Smooth muscle cell (in vitro differentiated cells): ENCODE data around the gene ADGRV1. TPM values are rescaled to one million over a fixed set of nuclear protein-coding genes. Genes with fewer than 3 reads are reported as not detected.

Experiments
- DNase-seq: peaks from one replicate; lab custom pipeline; 2025; ENCODE audit not compliant: unreplicated experiment; lab: John Stamatoyannopoulos, UW
- H2AFZ ChIP-seq: fragments of 200-600 bp; sonication (generic); 2 replicates; pipeline ENCODE4 v1.6.0; 2016; ENCODE audit warnings: antibody characterized with exemption, low read depth, mild to moderate bottlenecking
- H3F3A ChIP-seq: fragments of 200-600 bp; sonication (generic); 2 replicates; pipeline ENCODE4 v1.6.0; 2017; ENCODE audit warnings: antibody characterized with exemption, low read depth
- H3K27ac ChIP-seq: fragments of 200-600 bp; sonication (generic); 2 replicates; pipeline ENCODE4 v1.5.1; 2016; ENCODE audit warnings: low read depth, mild to moderate bottlenecking
- H3K27me3 ChIP-seq: fragments of 200-600 bp; sonication (generic); 2 replicates; pipeline ENCODE4 v1.6.1; 2016; ENCODE audit warnings: low read depth, mild to moderate bottlenecking
- H3K36me3 ChIP-seq: fragments of 200-600 bp; sonication (generic); 2 replicates; pipeline ENCODE4 v1.5.1; 2016; ENCODE audit warnings: low read depth
- H3K4me1 ChIP-seq: fragments of 200-600 bp; sonication (generic); 2 replicates; pipeline ENCODE4 v1.5.1; 2016; ENCODE audit warnings: low read depth
- H3K4me2 ChIP-seq: fragments of 200-600 bp; sonication (generic); 2 replicates; pipeline ENCODE4 v1.6.0; 2016; ENCODE audit warnings: mild to moderate bottlenecking
- H3K4me3 ChIP-seq: fragments of 200-600 bp; sonication (generic); 2 replicates; pipeline ENCODE4 v1.5.1; 2016; ENCODE audit warnings: mild to moderate bottlenecking
- H3K79me2 ChIP-seq: fragments of 200-600 bp; sonication (generic); 2 replicates; pipeline ENCODE4 v1.6.0; 2016; ENCODE audit warnings: low read depth, mild to moderate bottlenecking
- H3K9ac ChIP-seq: fragments of 200-600 bp; sonication (generic); 2 replicates; pipeline ENCODE4 v1.6.0; 2016; ENCODE audit warnings: low read depth
- H3K9me3 ChIP-seq: fragments of 200-600 bp; sonication (generic); replicated peaks from 2 replicates; pipeline ENCODE4 v1.5.1; 2016; ENCODE audit warnings: low read depth
- H4K20me1 ChIP-seq: fragments of 200-600 bp; sonication (generic); 2 replicates; pipeline ENCODE4 v1.6.0; 2016; ENCODE audit warnings: low read depth
- WGBS: methylation state at CpG from one replicate; pipeline ENCODE4 v1.1.7; 2016; ENCODE audit warnings: low lambda C conversion rate; 5-methylcytosine and 5-hydroxymethylcytosine counted together
- polyA plus RNA-seq: library from polyadenylated mRNA; unstranded; fragments of >200 nt; fragmentation: Nextera tagmentation; extraction: Ambion mirVana; gene quantifications from 2 replicates; pipeline ENCODE4 v1.2.1, GENCODE V29; 2016
- total RNA-seq: library from RNA; depleted of rRNA; stranded (reverse); fragments of >200 nt; gene quantifications from 2 replicates; pipeline ENCODE4 v1.2.3, GENCODE V29; 2014
- TF ChIP-seq, protein P1 (sequence below): fragments of 200-600 bp; sonication (generic); IDR thresholded peaks from 2 replicates; pipeline ENCODE4 v1.5.1; 2017; ENCODE audit warnings: borderline replicate concordance, mild to moderate bottlenecking, antibody characterized with exemption; ENCODE audit not compliant: insufficient read depth, poor library complexity, severe bottlenecking

Gene ADGRV1
- total and polyA plus RNA-seq, 2 experiments from 2014 or later = 16.8 to 17.7 TPM

DNA sequence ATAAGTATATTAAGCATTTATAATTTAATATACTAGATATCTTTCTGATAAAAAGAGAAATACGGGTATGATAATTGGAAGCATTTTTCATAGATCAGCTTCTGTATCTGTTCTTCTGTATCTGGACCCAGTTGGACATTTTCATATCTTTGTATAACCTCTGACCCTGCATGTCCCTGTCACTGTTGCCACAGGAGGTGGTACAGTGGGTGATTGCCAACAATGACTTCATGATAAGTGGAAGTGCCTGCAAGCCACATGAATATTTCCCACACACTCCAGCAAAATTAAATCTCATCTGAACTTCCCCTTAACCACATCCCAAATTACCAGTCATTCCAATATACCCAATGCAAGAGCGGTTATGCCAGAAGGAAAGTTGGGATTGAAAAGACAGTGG lies 448.1 kb downstream of the ADGRV1 start:
- no peaks in the 10 kb centered on the region for H3K9me3 ChIP-seq
- H3K27ac ChIP-seq = no peak overlapping the region
- H3K79me2 ChIP-seq = peaks cover 4% of the 10 kb centered on the region
- H3K4me3 ChIP-seq = no peak overlapping the region
- TF ChIP-seq, protein P1, sequence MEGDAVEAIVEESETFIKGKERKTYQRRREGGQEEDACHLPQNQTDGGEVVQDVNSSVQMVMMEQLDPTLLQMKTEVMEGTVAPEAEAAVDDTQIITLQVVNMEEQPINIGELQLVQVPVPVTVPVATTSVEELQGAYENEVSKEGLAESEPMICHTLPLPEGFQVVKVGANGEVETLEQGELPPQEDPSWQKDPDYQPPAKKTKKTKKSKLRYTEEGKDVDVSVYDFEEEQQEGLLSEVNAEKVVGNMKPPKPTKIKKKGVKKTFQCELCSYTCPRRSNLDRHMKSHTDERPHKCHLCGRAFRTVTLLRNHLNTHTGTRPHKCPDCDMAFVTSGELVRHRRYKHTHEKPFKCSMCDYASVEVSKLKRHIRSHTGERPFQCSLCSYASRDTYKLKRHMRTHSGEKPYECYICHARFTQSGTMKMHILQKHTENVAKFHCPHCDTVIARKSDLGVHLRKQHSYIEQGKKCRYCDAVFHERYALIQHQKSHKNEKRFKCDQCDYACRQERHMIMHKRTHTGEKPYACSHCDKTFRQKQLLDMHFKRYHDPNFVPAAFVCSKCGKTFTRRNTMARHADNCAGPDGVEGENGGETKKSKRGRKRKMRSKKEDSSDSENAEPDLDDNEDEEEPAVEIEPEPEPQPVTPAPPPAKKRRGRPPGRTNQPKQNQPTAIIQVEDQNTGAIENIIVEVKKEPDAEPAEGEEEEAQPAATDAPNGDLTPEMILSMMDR = no peak
- no peaks in the 10 kb centered on the region for H3K27me3 ChIP-seq
- DNase-seq = no peak
- no peak overlapping the region for H3K4me2 ChIP-seq
- no peak overlapping the region for H2AFZ ChIP-seq
- no peaks in the 10 kb centered on the region for H3K4me1 ChIP-seq
- H3K9ac ChIP-seq = no peak overlapping the region
- H3F3A ChIP-seq = no peaks in the 10 kb centered on the region
- no peaks in the 10 kb centered on the region for H3K36me3 ChIP-seq
- H4K20me1 ChIP-seq = no peaks in the 10 kb centered on the region
- WGBS = 97% methylated on average over 2 of the region's 2 CpGs

DNA sequence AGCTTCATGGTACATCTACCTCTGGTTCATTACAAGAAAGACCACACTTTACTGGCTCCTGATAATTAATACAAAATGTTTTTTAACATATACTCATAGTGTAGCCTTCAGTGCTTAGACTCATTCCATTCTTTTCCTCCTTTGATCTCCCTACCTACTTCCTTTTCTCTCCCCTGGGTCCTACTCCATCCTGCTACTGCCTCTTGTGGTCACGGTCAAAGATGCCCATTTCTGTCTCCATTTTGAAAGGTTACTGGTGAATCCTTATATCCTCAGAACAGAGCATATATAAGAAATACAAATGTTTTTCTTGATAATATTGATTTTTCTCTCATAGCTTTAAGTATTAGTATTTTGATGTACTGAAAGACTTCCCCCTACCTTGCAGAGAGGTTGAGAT lies 448.7 kb downstream of the ADGRV1 start:
- Histone ChIP-seq H3K9me3 (no peaks in the 10 kb centered on the region), H3F3A (no peaks in the 10 kb centered on the region), H3K79me2 (peaks cover 4% of the 10 kb centered on the region), H3K9ac (no peak overlapping the region), H4K20me1 (no peaks in the 10 kb centered on the region), H3K4me2 (no peak overlapping the region), H3K36me3 (no peaks in the 10 kb centered on the region), H3K4me1 (no peaks in the 10 kb centered on the region), H3K27ac (no peak overlapping the region), H3K27me3 (no peaks in the 10 kb centered on the region), H2AFZ (no peak overlapping the region), H3K4me3 (no peak overlapping the region)
- DNase-seq = no peak
- 97% methylated on average over 1 of the region's 1 CpG for WGBS
- TF ChIP-seq, protein P1 = no peak

DNA sequence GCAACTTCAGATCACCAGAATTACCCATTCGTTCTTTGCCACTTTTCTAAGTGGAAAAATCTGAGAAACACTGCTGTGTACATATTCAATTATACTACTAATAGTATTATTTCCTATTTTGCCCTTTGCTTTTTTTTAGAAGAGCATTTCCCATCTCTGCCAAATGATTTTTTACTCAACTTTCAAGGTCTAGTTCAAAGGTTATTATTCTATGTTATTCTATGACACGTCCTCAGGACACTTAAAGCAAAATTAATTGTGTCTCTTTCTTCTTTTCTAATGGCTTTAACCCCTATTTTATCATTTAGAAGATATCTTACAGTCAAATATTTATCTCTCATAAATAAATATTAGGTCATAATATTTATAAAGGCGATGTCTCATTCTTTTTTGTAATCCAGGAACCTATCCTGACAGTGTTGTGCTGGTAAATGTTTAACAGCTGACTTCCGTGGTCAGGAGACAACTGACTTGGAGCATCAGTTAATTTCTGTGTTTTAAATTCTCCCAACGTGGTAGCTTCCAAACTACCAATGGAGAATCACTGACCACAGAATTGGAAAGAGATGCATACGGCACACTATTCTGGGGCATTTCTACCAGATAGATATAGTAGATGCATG lies 449.3 kb downstream of the ADGRV1 start:
- Histone ChIP-seq H3K4me3 (no peak overlapping the region), H3K4me2 (no peak overlapping the region), H3K27me3 (no peaks in the 10 kb centered on the region), H4K20me1 (no peaks in the 10 kb centered on the region), H3K9ac (no peak overlapping the region), H2AFZ (no peak overlapping the region), H3K4me1 (no peaks in the 10 kb centered on the region), H3K36me3 (no peaks in the 10 kb centered on the region), H3K27ac (no peak overlapping the region), H3F3A (no peaks in the 10 kb centered on the region), H3K9me3 (no peaks in the 10 kb centered on the region), H3K79me2 (peaks cover under 1% of the 10 kb centered on the region)
- DNase-seq = no peak
- WGBS = 94% methylated on average over 6 of the region's 6 CpGs
- TF ChIP-seq, protein P1 = no peak

DNA sequence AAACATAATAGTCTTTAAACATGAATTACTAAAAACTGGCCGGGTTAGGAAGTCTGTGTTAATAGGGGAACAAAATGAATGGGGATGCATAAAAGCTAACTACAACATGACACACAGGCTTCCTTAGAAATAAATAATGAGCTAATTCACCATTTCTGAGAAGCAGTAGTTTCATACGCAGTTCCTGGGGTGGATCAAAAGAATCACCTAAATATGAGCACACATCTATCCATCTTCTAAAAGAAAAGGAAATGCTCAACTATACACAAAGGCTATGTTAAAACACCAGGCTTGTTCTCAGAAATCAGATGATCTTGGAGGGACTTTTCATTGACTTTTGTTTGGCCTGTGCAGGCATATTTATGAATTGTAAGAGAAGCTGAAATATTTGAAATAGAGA lies 451.5 kb downstream of the ADGRV1 start:
- Histone ChIP-seq H3K9me3 (no peaks in the 10 kb centered on the region), H3K79me2 (no peaks in the 10 kb centered on the region), H3K4me3 (no peak overlapping the region), H3K27me3 (no peaks in the 10 kb centered on the region), H3K27ac (no peak overlapping the region), H3K4me1 (no peaks in the 10 kb centered on the region), H3K9ac (no peak overlapping the region), H3K4me2 (no peak overlapping the region), H4K20me1 (no peaks in the 10 kb centered on the region), H3K36me3 (no peaks in the 10 kb centered on the region), H3F3A (no peaks in the 10 kb centered on the region), H2AFZ (no peak overlapping the region)
- TF ChIP-seq, protein P1 = no peak
- DNase-seq = no peak
- WGBS = 88% methylated on average over 2 of the region's 2 CpGs
